Activated naive CD4-positive, alpha-beta T cell (primary cell): ENCODE data around the gene RNPS1.
"Not testable (repeated sequence)": the region's sequence is repeated elsewhere in the genome, so short reads cannot be mapped to it uniquely, and the experiment has no call there.

ENCODE experiments used
- DNase-seq, 4 experiments: peaks; one replicate each; lab custom pipeline; 2025; lab: John Stamatoyannopoulos, UW

The RNPS1 gene

GRCh38 chr16:2257726-2258125 is 10.2 kb downstream of the RNPS1 start:
- no peak for DNase-seq

- no peak for DNase-seq
Observed at GRCh38 chr16:2256531-2257140, 11.3 kb downstream of the RNPS1 start.

- no peak for DNase-seq
Observed at GRCh38 chr16:2253293-2253692, 14.6 kb downstream of the RNPS1 start.

GRCh38 chr16:2252806-2253148 is 15.1 kb downstream of the RNPS1 start:
- no peak for DNase-seq

- peak; percentile 27 to 68 (median 50) for DNase-seq
Observed at GRCh38 chr16:2251296-2252111, 16.4 kb downstream of the RNPS1 start, which contains the start of gene ECI1. TSS of gene ECI1 (minus strand) at chr16:2251587. CDS start at chr16:2251566, 21 bp downstream.

GRCh38 chr16:2250652-2251295 is 17.2 kb downstream of the RNPS1 start:
- peak in 1 of 4 experiments; percentile 40 for DNase-seq

GRCh38 chr16:2246301-2246885 is 21.5 kb downstream of the RNPS1 start:
- no peak for DNase-seq

GRCh38 chr16:2244926-2245795 is 22.8 kb downstream of the RNPS1 start:
- no peak for DNase-seq

GRCh38 chr16:2244301-2244700 is 23.6 kb downstream of the RNPS1 start:
- DNase-seq, result no peak

GRCh38 chr16:2243781-2244180 is 24.1 kb downstream of the RNPS1 start:
- no peak for DNase-seq

- no peak for DNase-seq
Observed at GRCh38 chr16:2243031-2243528, 24.8 kb downstream of the RNPS1 start.

- DNase-seq, result no peak
Observed at GRCh38 chr16:2242598-2242997, 25.3 kb downstream of the RNPS1 start.

GRCh38 chr16:2240331-2240730 is 27.6 kb downstream of the RNPS1 start:
- not testable (repeated sequence) for DNase-seq

- DNase-seq, result no peak
Observed at GRCh38 chr16:2238838-2239675, 28.9 kb downstream of the RNPS1 start.

- DNase-seq, result no peak
Observed at GRCh38 chr16:2238150-2238837, 29.6 kb downstream of the RNPS1 start.

GRCh38 chr16:2237493-2238149 is 30.3 kb downstream of the RNPS1 start:
- no peak for DNase-seq

- DNase-seq, result no peak
Observed at GRCh38 chr16:2237102-2237482, 30.8 kb downstream of the RNPS1 start.

GRCh38 chr16:2236337-2237101 is 31.4 kb downstream of the RNPS1 start, which contains the start of gene DNASE1L2:
TSS of gene DNASE1L2 (plus strand) at chr16:2236444. CDS start at chr16:2236817, 373 bp downstream.
- no peak for DNase-seq
